Central memory CD8-positive, alpha-beta T cell (primary cell): Measurements from ENCODE around the gene B4GALNT1.

Experiments
- ATAC-seq: fragments of 150-1000 bp; cut with Tn5 transposase; replicated peaks from 2 replicates; pipeline ENCODE4 v1.10.0; 2022; ENCODE audit warnings: mild to moderate bottlenecking, moderate FRiP score, moderate number of reproducible peaks; ENCODE audit not compliant: poor library complexity, severe bottlenecking; ENCODE audit errors: extremely low read depth
- DNase-seq, 2 donors: peaks; one replicate each; pipeline ENCODE4 v3.0.0; 2021; ENCODE audit warnings: low spot score in 2 of 2
- H3K27ac Mint-ChIP-seq: one replicate; pipeline ENCODE4 v1.8.0; 2022; ENCODE audit warnings: low read depth, mild to moderate bottlenecking, moderate library complexity, mixed read lengths
- H3K27me3 Mint-ChIP-seq: one replicate; pipeline ENCODE4 v1.8.0; 2022; ENCODE audit warnings: mixed read lengths
- H3K36me3 Mint-ChIP-seq: one replicate; pipeline ENCODE4 v1.8.0; 2022; ENCODE audit warnings: mild to moderate bottlenecking, moderate library complexity, mixed read lengths; ENCODE audit not compliant: insufficient read depth
- H3K4me1 Mint-ChIP-seq: one replicate; pipeline ENCODE4 v1.8.0; 2022; ENCODE audit warnings: mixed read lengths
- H3K4me3 Mint-ChIP-seq: one replicate; pipeline ENCODE4 v1.8.0; 2022; ENCODE audit warnings: mild to moderate bottlenecking, moderate library complexity, mixed read lengths
- H3K9me3 Mint-ChIP-seq: one replicate; pipeline ENCODE4 v1.8.0; 2022; ENCODE audit warnings: mixed read lengths

The B4GALNT1 gene

DNA sequence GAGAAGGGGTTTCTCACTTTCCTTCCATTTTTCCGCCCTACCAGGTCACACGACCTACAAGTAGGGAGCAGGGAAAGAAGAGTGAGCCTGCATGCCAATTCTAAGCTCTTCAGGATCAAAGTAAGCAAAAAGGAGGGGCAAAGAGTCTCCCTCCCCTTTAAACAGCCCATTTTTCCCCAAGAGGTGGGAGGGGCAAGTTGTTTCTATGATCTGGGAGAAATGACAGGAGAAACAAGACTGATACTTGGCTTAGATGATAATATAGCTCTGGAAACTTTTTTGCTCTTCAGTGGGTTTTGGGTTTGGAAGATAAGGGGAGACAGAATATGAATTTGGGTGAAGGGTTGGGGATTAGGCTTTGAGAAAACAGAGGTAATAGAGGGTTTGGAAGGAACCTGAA, 26.6 kb downstream of the B4GALNT1 start:
- H3K4me3 Mint-ChIP-seq = no peak overlapping the region
- H3K36me3 Mint-ChIP-seq = peaks cover 15% of the 10 kb centered on the region
- DNase-seq (no peak), ATAC-seq (no peak)
- no peaks in the 10 kb centered on the region for H3K27me3 Mint-ChIP-seq
- H3K9me3 Mint-ChIP-seq = no peaks in the 10 kb centered on the region
- peaks cover 43% of the 10 kb centered on the region for H3K4me1 Mint-ChIP-seq
- H3K27ac Mint-ChIP-seq = no peak overlapping the region

DNA sequence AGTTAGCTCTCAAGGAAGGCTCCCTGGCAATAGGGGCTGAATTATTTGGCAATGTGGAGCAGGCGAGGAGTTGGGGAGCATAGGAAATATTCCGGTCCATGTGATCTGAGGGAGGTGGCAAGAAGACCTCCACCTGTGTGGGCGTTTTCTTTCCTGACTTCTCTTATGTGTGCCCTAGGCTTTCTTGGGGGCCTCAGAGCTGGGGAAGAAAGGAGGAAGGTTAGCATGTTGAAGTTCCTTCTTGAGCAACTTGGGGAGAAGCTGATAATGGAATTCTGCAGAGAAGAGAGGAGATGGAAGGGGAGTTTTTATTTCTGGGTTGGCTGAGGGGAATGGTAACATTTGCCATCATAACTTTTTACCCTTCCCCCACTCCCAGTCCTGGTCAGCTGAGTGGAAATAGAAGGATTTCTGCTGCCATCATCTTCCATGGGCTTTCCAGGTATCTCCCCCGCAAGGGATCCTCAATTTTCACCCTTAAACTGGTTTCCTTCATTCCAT, 27.1 kb downstream of the B4GALNT1 start:
- no peak for ATAC-seq
- Mint-ChIP-seq H3K4me1 (peaks cover 43% of the 10 kb centered on the region), H3K27ac (peak overlapping the region; percentile 48), H3K9me3 (no peaks in the 10 kb centered on the region), H3K36me3 (peaks cover 18% of the 10 kb centered on the region), H3K27me3 (no peaks in the 10 kb centered on the region), H3K4me3 (peak overlapping the region; percentile 79)
- no peak for DNase-seq

DNA sequence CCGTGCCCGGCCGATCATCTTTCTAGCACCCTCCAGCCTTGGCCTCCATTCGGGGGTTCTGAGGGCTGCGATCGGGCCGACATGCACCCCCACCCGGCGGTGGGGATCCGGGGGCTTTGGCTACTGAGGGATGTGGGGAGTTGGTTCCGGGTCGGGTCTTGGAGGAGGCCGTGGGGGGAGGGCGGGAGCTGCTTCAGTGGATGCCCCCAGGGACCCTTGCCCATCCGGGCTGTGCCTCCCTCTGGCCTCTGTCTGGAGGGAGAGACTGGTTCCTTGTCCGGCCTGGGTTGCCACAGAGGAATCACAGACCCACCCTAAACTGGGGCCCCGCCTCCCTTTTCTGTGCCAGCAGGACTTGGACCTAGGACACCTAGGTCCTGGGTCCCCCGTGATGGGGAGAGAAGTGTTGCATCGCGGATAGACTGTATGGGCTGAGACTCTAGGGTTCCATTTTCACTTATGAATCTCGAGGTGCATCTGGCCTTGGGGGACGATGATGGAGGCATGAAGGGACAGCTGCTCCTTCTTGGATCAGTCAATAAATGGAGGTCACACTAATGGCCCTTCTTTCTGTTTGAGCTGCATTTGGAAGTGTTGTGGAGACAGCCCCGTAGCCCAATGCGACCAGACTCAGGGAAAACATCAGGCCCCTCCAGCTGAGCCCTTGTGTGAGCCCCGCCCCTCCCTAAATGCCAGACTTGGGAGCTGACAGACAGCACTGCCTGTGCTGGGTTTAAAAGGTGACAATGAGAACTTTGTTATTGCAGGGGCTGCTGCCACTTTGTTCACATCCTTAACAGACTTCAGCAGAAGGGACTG, 27.8 kb downstream of the B4GALNT1 start:
- peak overlapping the region; percentile 48 for H3K27ac Mint-ChIP-seq
- peak overlapping the region; percentile 79 for H3K4me3 Mint-ChIP-seq
- peaks cover 39% of the 10 kb centered on the region for H3K4me1 Mint-ChIP-seq
- DNase-seq = no peak
- H3K9me3 Mint-ChIP-seq = no peaks in the 10 kb centered on the region
- ATAC-seq = peak; percentile 41
- H3K27me3 Mint-ChIP-seq = no peaks in the 10 kb centered on the region
- H3K36me3 Mint-ChIP-seq = peaks cover 21% of the 10 kb centered on the region

DNA sequence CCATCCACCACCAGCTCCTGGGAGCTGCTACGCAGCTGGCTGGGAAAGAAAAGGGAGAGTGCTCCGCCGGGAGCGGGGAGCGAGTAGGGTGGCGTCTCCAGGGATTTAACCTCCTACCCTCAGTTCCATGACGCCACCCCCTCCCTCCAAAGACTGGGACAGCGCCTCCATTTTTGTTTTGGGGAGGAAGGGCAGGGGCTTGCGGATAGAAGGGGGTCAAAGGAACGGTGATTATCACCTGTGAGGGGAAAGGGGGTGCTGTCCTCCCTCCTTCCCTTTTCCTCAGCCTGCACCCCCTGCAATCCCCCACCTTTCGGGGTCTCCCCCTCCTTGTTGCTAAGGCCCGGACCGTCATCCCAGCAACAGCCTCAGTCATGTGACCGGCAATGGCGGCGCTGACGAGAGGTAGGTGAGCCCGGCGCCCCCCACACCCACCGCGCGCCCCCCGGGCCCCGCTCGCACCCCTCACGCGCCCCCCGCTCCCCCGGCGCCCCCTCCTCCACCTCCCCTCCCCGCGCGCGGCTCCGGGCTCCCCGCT, 28.5 kb downstream of the B4GALNT1 start, which contains the start of gene DTX3:
Gene DTX3 (plus strand): TSS at position 371 of the 538 bp plus-strand sequence. CDS start 1,694 bp downstream, outside the sequence.
- Mint-ChIP-seq H3K4me1 (peaks cover 38% of the 10 kb centered on the region), H3K9me3 (no peaks in the 10 kb centered on the region), H3K36me3 (peaks cover 21% of the 10 kb centered on the region), H3K27ac (peak within 1 kb of the TSS; percentile 89), H3K27me3 (no peaks in the 10 kb centered on the region), H3K4me3 (peak within 1 kb of the TSS; percentile 79)
- DNase-seq (no peak), ATAC-seq (peak; percentile 50)

DNA sequence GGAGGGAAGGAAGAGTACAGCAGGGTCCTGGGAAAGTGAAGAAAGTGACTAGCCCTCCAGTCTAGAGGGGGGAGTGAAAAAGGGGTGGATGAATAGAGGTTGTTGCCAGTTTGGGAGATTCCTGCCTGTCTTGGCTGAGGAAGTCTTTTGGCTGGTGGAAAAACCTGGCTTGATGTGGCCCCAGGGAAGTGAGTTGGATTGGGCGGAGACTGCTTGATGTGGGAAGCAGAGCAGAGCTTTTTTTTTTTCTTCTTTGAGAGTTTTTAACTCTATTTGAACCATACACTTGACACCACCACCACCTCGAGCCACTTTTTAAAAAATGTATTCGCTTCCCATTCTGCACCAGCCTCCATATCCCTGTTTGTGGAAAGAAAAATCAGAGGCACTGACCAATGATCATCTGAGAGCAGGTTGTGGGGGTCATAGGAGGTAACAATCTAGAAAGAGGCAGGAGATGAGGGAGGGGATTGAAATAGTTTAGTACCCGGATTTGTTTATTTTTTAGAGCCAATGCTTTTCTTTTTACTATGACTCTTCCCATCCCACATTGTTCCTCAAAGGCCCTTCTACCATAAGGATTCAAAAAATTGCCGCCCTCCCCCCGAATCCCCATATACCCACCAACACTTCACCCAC, 29.1 kb downstream of the B4GALNT1 start:
- Mint-ChIP-seq H3K36me3 (peaks cover 20% of the 10 kb centered on the region), H3K4me1 (peaks cover 38% of the 10 kb centered on the region), H3K27ac (peak overlapping the region; percentile 89), H3K27me3 (no peaks in the 10 kb centered on the region), H3K4me3 (peak overlapping the region; percentile 79), H3K9me3 (no peaks in the 10 kb centered on the region)
- no peak for DNase-seq
- ATAC-seq = no peak

DNA sequence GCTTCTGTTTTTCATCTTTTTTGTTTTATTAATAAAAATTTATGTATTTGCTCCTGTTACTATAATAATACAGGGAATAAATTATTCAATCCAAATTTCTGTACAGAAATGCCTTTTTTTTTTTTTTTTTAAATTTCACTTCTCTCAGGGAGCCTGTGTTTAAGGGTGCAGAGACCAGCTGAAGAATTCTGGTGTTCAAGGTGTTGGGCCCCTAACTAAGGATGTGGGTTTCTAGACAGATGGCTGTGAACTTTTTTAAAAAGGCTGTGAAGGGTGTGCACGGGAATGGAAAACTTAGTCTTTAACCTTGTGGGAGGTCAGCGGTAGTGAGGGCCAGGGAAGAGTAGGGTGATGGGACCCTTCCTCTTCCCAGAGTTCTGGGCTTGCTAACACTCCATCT, 29.7 kb downstream of the B4GALNT1 start:
- peaks cover 38% of the 10 kb centered on the region for H3K4me1 Mint-ChIP-seq
- no peak for DNase-seq
- peak overlapping the region; percentile 79 for H3K4me3 Mint-ChIP-seq
- peak; percentile 71 for ATAC-seq
- H3K36me3 Mint-ChIP-seq = peaks cover 23% of the 10 kb centered on the region
- no peaks in the 10 kb centered on the region for H3K27me3 Mint-ChIP-seq
- peak overlapping the region; percentile 89 for H3K27ac Mint-ChIP-seq
- no peaks in the 10 kb centered on the region for H3K9me3 Mint-ChIP-seq

DNA sequence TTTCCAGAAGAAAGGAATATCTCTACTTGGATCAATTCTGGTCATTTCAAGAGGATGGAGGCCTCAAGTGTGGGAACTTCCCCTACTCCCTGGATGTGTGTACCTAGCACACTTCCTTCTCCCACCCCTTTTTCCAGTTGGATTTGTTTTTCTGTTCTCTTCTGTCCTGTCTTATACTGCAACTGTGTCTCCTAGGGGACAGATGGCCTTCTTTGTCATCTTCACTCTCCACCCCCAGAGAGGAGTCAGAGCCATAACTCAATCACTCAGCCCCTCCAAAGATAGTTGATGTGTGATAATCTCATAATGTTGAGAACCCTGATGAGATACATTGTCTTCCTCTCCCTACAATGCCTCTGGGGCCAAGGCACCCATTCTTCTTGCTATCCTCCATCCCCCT, 30.5 kb downstream of the B4GALNT1 start:
- H3K36me3 Mint-ChIP-seq = peaks cover 26% of the 10 kb centered on the region
- no peaks in the 10 kb centered on the region for H3K9me3 Mint-ChIP-seq
- DNase-seq = no peak
- H3K27me3 Mint-ChIP-seq = no peaks in the 10 kb centered on the region
- no peak overlapping the region for H3K4me3 Mint-ChIP-seq
- H3K27ac Mint-ChIP-seq = peak overlapping the region; percentile 89
- peaks cover 38% of the 10 kb centered on the region for H3K4me1 Mint-ChIP-seq
- ATAC-seq = no peak

DNA sequence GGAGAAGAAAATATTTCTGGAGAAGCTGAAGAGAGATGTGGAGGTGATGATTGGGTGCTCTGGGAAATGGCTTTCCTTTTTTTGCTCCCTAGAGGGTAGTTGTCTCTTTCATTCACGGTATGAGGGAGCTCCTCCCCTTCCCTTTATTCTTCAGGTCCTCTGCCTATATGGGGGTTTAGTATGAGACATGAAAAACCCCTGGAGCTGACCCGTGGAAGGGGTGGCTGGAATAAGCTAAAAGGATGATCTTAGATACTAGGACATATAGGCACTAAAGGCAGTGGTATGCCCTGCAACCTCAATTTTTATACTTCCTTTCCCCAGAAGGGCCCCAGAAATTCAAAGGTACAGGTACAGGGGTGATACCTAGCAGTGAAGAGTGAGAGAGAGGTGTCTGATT, 32.6 kb downstream of the B4GALNT1 start:
- H3K4me1 Mint-ChIP-seq = peaks cover 30% of the 10 kb centered on the region
- H3K27me3 Mint-ChIP-seq = no peaks in the 10 kb centered on the region
- H3K4me3 Mint-ChIP-seq = no peak overlapping the region
- H3K36me3 Mint-ChIP-seq = peaks cover 41% of the 10 kb centered on the region
- DNase-seq = no peak
- no peak overlapping the region for H3K27ac Mint-ChIP-seq
- no peak for ATAC-seq
- H3K9me3 Mint-ChIP-seq = no peaks in the 10 kb centered on the region

DNA sequence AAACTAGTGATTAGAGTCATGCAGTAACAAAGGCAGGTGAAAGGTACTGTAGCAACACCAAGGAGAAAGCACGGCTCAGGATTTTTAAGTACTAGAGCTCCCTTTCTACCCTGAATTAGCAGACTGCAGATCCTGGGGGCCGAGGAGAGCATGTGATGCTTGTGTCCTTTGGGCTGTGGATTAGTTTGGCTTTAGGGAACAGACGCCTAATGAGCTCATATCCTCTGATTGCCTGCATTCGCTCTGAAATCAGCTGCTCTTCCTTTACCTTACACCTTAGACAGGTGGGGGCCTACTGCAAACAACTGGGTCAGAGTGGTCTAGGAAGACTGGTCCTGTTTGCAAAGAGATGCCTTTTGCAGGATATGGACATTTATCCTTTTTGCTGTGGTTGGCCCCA, 39.8 kb downstream of the B4GALNT1 start:
- Mint-ChIP-seq H3K27me3 (no peaks in the 10 kb centered on the region), H3K9me3 (no peaks in the 10 kb centered on the region), H3K36me3 (peaks cover 35% of the 10 kb centered on the region), H3K27ac (no peak overlapping the region), H3K4me1 (peaks cover 36% of the 10 kb centered on the region), H3K4me3 (no peak overlapping the region)
- DNase-seq = no peak
- no peak for ATAC-seq

DNA sequence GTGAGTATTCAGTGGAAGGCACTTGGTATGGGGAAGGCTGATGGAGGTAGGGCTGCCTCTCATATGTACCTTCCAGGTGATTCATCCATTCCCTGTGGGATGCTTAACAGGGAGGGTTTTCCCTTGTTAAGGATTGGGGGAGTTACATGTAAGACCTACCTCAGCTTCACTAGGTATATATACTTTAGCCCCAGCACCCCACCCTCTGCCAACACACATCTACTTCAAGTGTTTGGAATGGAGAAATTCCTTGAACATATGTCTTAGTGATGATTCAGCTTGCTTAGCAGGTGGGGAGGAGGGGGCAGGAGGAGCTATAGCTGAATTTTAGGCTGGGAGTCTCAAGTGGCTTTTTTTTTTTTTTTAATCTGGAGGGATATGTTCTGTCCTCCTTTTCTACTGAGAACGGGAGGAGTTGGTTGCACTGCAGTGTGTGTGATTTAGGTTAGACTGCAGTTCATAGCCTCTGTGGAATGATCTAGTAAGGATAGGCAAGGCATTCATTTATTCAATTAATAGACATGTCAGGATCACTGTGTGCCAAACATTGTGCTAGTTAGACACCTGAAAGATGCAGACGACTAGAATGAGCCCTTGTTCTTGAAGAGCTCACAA, 40.3 kb downstream of the B4GALNT1 start:
- DNase-seq (no peak), ATAC-seq (no peak)
- Mint-ChIP-seq H3K27ac (no peak overlapping the region), H3K27me3 (no peaks in the 10 kb centered on the region), H3K36me3 (peaks cover 33% of the 10 kb centered on the region), H3K9me3 (no peaks in the 10 kb centered on the region), H3K4me1 (peaks cover 36% of the 10 kb centered on the region), H3K4me3 (peak overlapping the region; percentile 87)

DNA sequence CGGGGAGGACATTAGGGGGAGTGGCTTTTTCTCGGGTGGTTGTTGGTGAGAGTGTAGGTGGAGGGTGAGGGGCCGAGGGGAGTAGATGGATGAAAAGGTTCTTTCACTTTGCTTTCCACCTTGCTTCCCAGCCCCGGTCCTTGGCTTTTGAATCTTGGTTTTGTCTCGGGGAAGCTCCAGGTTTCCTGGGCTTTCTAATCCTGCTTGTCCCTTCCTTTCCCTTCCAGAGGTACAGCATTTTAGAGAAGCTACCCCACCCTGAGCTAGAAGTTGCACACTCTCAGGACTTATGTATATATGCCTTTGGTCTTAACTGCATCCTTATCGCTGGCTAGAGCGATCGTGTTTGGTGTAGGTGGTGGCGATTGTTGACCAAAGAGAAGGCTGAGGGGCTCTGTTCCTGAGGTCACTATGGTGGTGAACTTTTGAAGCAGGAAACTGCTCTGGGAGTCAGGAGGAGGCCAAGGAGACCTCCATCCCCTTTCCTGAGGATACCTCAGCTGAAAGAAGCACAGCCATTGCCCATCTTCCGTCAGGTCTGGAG, 41.1 kb downstream of the B4GALNT1 start:
- Mint-ChIP-seq H3K36me3 (peaks cover 26% of the 10 kb centered on the region), H3K4me1 (peaks cover 36% of the 10 kb centered on the region), H3K27ac (peak overlapping the region; percentile 89), H3K4me3 (peak overlapping the region; percentile 87), H3K9me3 (no peaks in the 10 kb centered on the region), H3K27me3 (no peaks in the 10 kb centered on the region)
- ATAC-seq (peak; percentile 10), DNase-seq (no peak)
